Liver (tissue), 9 donors: Measurements from ENCODE around the gene CRP. TPM values are rescaled to one million over a fixed set of nuclear protein-coding genes. Genes with fewer than 3 reads are reported as not detected.

Experiments
- DNase-seq: peaks from one replicate; pipeline ENCODE4 v3.0.0-alpha.2; 2017; ENCODE audit warnings: low spot score
- H3K27ac ChIP-seq, 2 donors: one replicate each; pipeline ENCODE4 v1.7.0; 2013; ENCODE audit warnings: inconsistent platforms in 2 of 2, low read length in 2 of 2, control low read depth in 1 of 2, low read depth in 1 of 2, mild to moderate bottlenecking in 1 of 2
- H3K27me3 ChIP-seq, 4 donors: one replicate each; pipeline versions ENCODE4 v1.6.1 to v1.7.0; 2013; ENCODE audit warnings: low read length in 3 of 4, inconsistent platforms in 1 of 4, mild to moderate bottlenecking in 1 of 4, moderate library complexity in 1 of 4; ENCODE audit not compliant: control insufficient read depth in 4 of 4, insufficient read depth in 4 of 4
- H3K36me3 ChIP-seq, 4 donors: one replicate each; pipeline versions ENCODE4 v1.6.1 to v1.7.0; 2013; ENCODE audit warnings: low read length in 3 of 4, mild to moderate bottlenecking in 3 of 4, low read depth in 1 of 4, moderate library complexity in 1 of 4; ENCODE audit not compliant: control insufficient read depth in 4 of 4, insufficient read depth in 3 of 4
- H3K4me1 ChIP-seq, 4 donors: one replicate each; pipeline versions ENCODE4 v1.6.1 to v1.7.0; 2013; ENCODE audit warnings: low read length in 3 of 4, mild to moderate bottlenecking in 3 of 4, moderate library complexity in 1 of 4; ENCODE audit not compliant: control insufficient read depth in 4 of 4, insufficient read depth in 4 of 4
- H3K4me3 ChIP-seq, 3 donors: one replicate each; pipeline versions ENCODE4 v1.6.1 to v1.7.0; 2013; ENCODE audit warnings: low read length in 3 of 3, control low read depth in 1 of 3, low read depth in 1 of 3, mild to moderate bottlenecking in 1 of 3
- H3K9ac ChIP-seq, 2 donors: one replicate each; pipeline ENCODE4 v1.7.0; 2013; ENCODE audit warnings: low read length in 2 of 2, mild to moderate bottlenecking in 2 of 2, moderate library complexity in 2 of 2, control low read depth in 1 of 2, low read depth in 1 of 2
- H3K9me3 ChIP-seq, 4 donors: one replicate each; pipeline versions ENCODE4 v1.6.1 to v1.7.0; 2013; ENCODE audit warnings: low read length in 3 of 4; ENCODE audit not compliant: control insufficient read depth in 4 of 4
- ATF3 ChIP-seq: IDR thresholded peaks from 2 replicates; pipeline ENCODE4 v1.6.1; 2016; ENCODE audit warnings: antibody characterized with exemption
- CTCF ChIP-seq: fragments of 150-350 bp; IDR thresholded peaks from 2 replicates; pipeline ENCODE4 v1.5.1; 2017; ENCODE audit warnings: improper control_type of control experiment, low read depth, low read length; ENCODE audit not compliant: missing input control
- EGR1 ChIP-seq, 2 donors: IDR thresholded peaks; 2 replicates each; pipeline ENCODE4 v1.6.1; 2016 to 2018; ENCODE audit warnings: antibody characterized with exemption in 2 of 2, low read depth in 2 of 2
- FOXA1 ChIP-seq: IDR thresholded peaks from 2 replicates; pipeline ENCODE4 v1.6.1; 2016; ENCODE audit warnings: antibody characterized with exemption
- FOXA2 ChIP-seq: IDR thresholded peaks from 2 replicates; pipeline ENCODE4 v1.6.1; 2016; ENCODE audit warnings: antibody characterized with exemption
- GABPA ChIP-seq, 2 donors: IDR thresholded peaks in 1 of 2; conservative IDR thresholded peaks in 1 of 2; 2 replicates each; pipeline ENCODE4 v1.6.1; 2016; ENCODE audit warnings: antibody characterized with exemption in 2 of 2, mild to moderate bottlenecking in 1 of 2, moderate library complexity in 1 of 2
- HNF4A ChIP-seq, 2 donors: conservative IDR thresholded peaks; 2 replicates each; pipeline ENCODE4 v1.6.1; 2016; ENCODE audit warnings: antibody characterized with exemption in 2 of 2, mild to moderate bottlenecking in 2 of 2
- HNF4G ChIP-seq: IDR thresholded peaks from 2 replicates; pipeline ENCODE4 v1.6.1; 2016; ENCODE audit warnings: antibody characterized with exemption
- JUND ChIP-seq, 2 donors: IDR thresholded peaks; 2 replicates each; pipeline ENCODE4 v1.6.1; 2016; ENCODE audit warnings: antibody characterized with exemption in 2 of 2
- MAX ChIP-seq: IDR thresholded peaks from 2 replicates; pipeline ENCODE4 v1.6.1; 2016; ENCODE audit warnings: antibody characterized with exemption
- NR2F2 ChIP-seq: IDR thresholded peaks from 2 replicates; pipeline ENCODE4 v1.6.1; 2016; ENCODE audit warnings: antibody characterized with exemption
- RAD21 ChIP-seq, 2 donors: IDR thresholded peaks; 2 replicates each; pipeline ENCODE4 v1.6.1; 2016; ENCODE audit warnings: antibody characterized with exemption in 2 of 2, mild to moderate bottlenecking in 2 of 2
- REST ChIP-seq: IDR thresholded peaks from 2 replicates; pipeline ENCODE4 v1.6.1; 2016; ENCODE audit warnings: antibody characterized with exemption, mild to moderate bottlenecking
- RXRA ChIP-seq, 2 donors: IDR thresholded peaks; 2 replicates each; pipeline ENCODE4 v1.6.1; 2017 to 2018; ENCODE audit warnings: antibody characterized with exemption in 2 of 2, mild to moderate bottlenecking in 1 of 2
- TAF1 ChIP-seq: conservative IDR thresholded peaks from 2 replicates; pipeline ENCODE4 v1.6.1; 2016; ENCODE audit warnings: antibody characterized with exemption, mild to moderate bottlenecking
- YY1 ChIP-seq: IDR thresholded peaks from 2 replicates; pipeline ENCODE4 v1.6.1; 2016; ENCODE audit warnings: antibody characterized with exemption, mild to moderate bottlenecking
- ZBTB33 ChIP-seq: IDR thresholded peaks from 2 replicates; pipeline ENCODE4 v1.6.1; 2016; ENCODE audit warnings: antibody characterized with exemption
- WGBS: extraction: QIAGEN DNeasy Blood & Tissue Kit; methylation state at CpG from one replicate; pipeline ENCODE4 v1.1.7; 2013; 5-methylcytosine and 5-hydroxymethylcytosine counted together
- polyA plus RNA-seq, 2 donors: library from polyadenylated mRNA; stranded (reverse) in 1 of 2; unstranded in 1 of 2; fragments of 200-250 nt in 1 of 2; fragments of >200 nt in 1 of 2; fragmentation: Nextera tagmentation in 1 of 2; extraction: Ambion mirVana in 1 of 2; gene quantifications; one replicate each; pipeline versions ENCODE4 v1.2.1 to v1.2.3, GENCODE V29; 2013 to 2015
- total RNA-seq, 2 donors: library from RNA; depleted of rRNA; stranded (reverse); fragments of >200 nt; gene quantifications; one replicate each; pipeline ENCODE4 v1.2.3, GENCODE V29; 2014
- donor health status: healthy.
- donor health status: healthy.
- donor health status: healthy.
- donor health status: healthy.
- donor health status: healthy.

CRP gene
- total and polyA plus RNA-seq, 4 donors: 103 to 13,117 (median 4,465) TPM

GRCh38 chr1:159664247-159664646 is 50.1 kb downstream of the CRP start:
- WGBS: 89% methylated on average over 3 of the region's 3 CpGs

GRCh38 chr1:159663552-159663951 is 50.8 kb downstream of the CRP start:
- H3K4me3 ChIP-seq: no peak overlapping the region
- H3K27me3 ChIP-seq: no peaks in the 10 kb centered on the region
- 76% methylated on average over 2 of the region's 2 CpGs for WGBS
- H3K4me1 ChIP-seq: no peaks in the 10 kb centered on the region
- peaks cover 0 to 1% (median 0%) of the 10 kb centered on the region in 4 donors for H3K9me3 ChIP-seq
- DNase-seq: no peak
- no peak overlapping the region for H3K9ac ChIP-seq
- no peaks in the 10 kb centered on the region for H3K36me3 ChIP-seq
- H3K27ac ChIP-seq: no peak overlapping the region
- TF ChIP-seq FOXA2 (no peak), HNF4G (no peak), CTCF (no peak), REST (no peak), MAX (no peak), TAF1 (no peak), ATF3 (no peak), RAD21 (IDR thresholded peaks at IDR 0.05) (no peak), GABPA (IDR thresholded peaks at IDR 0.05 in 1 of 2, conservative IDR thresholded peaks at IDR 0.05 in 1 of 2) (no peak), NR2F2 (no peak)

More at GRCh38 chr1:159664247-159664646, 50.1 kb downstream of the CRP start:
- DNase-seq: no peak
- Histone ChIP-seq H3K4me1 (no peaks in the 10 kb centered on the region), H3K27ac (no peak overlapping the region), H3K27me3 (no peaks in the 10 kb centered on the region), H3K36me3 (no peaks in the 10 kb centered on the region), H3K9ac (no peak overlapping the region), H3K9me3 (peaks cover 0 to 1% (median 0%) of the 10 kb centered on the region in 4 donors), H3K4me3 (no peak overlapping the region)
- TF ChIP-seq JUND (IDR thresholded peaks at IDR 0.05): no peak
- no peak for TF ChIP-seq RXRA (IDR thresholded peaks at IDR 0.05)
- TF ChIP-seq MAX: no peak
- no peak for TF ChIP-seq GABPA (IDR thresholded peaks at IDR 0.05 in 1 of 2, conservative IDR thresholded peaks at IDR 0.05 in 1 of 2)
- TF ChIP-seq YY1: no peak
- no peak for TF ChIP-seq CTCF
- no peak for TF ChIP-seq ATF3
- TF ChIP-seq ZBTB33: no peak
- TF ChIP-seq TAF1: no peak
- no peak for TF ChIP-seq HNF4A (conservative IDR thresholded peaks at IDR 0.05)
- TF ChIP-seq FOXA1: no peak
- no peak for TF ChIP-seq EGR1 (IDR thresholded peaks at IDR 0.05; ENCODE audit: low read depth in 2 of 2)
- no peak for TF ChIP-seq NR2F2
